GM12875 (cell line): Measurements from ENCODE around the gene CHSY3.

Source experiments
- H3K4me3 ChIP-seq: one replicate; pipeline ENCODE4 v1.5.1; 2011; ENCODE audit warnings: low read depth, low read length, control low read depth
- TF ChIP-seq, protein P1 (sequence below): IDR thresholded peaks from 2 replicates; pipeline ENCODE4 v1.5.1; 2011; ENCODE audit warnings: low read depth, mild to moderate bottlenecking, control low read depth, inconsistent platforms, low read length, moderate library complexity, borderline replicate concordance; ENCODE audit not compliant: insufficient read depth

The CHSY3 gene

DNA sequence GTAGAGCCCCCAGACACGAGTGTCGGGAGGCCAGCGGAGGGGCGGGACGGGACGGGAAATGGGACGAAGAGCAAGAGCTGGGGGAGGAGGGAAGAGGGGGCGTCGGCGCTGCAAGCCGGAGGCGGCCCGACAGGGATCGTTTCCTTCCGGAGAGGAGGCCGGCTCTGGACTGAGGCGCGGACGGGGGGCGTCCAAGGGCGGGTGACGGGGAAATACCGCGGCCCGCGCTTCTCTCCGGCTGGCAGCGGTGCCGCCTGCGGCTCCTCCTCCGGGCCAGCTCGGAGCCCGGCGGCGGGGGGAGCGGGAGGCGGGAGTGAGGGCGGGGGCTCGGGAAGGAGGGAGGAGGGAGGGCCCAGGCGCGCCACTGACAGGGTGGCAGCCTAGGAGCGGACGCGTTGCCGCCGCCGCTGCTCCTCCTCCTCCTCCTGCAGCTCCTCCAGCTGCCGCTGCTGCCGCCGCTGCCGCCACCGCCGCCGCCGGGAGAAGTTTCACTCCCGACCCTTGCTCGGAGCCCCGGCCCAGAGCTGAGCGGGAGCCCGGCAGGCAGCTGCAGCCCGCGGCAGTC, at the start of gene CHSY3:
TSS of gene CHSY3 (plus strand) at position 364 of the 565 bp plus-strand sequence.
- TF ChIP-seq, protein P1, sequence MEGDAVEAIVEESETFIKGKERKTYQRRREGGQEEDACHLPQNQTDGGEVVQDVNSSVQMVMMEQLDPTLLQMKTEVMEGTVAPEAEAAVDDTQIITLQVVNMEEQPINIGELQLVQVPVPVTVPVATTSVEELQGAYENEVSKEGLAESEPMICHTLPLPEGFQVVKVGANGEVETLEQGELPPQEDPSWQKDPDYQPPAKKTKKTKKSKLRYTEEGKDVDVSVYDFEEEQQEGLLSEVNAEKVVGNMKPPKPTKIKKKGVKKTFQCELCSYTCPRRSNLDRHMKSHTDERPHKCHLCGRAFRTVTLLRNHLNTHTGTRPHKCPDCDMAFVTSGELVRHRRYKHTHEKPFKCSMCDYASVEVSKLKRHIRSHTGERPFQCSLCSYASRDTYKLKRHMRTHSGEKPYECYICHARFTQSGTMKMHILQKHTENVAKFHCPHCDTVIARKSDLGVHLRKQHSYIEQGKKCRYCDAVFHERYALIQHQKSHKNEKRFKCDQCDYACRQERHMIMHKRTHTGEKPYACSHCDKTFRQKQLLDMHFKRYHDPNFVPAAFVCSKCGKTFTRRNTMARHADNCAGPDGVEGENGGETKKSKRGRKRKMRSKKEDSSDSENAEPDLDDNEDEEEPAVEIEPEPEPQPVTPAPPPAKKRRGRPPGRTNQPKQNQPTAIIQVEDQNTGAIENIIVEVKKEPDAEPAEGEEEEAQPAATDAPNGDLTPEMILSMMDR: no peak
- H3K4me3 ChIP-seq: no peak within 1 kb of the TSS

DNA sequence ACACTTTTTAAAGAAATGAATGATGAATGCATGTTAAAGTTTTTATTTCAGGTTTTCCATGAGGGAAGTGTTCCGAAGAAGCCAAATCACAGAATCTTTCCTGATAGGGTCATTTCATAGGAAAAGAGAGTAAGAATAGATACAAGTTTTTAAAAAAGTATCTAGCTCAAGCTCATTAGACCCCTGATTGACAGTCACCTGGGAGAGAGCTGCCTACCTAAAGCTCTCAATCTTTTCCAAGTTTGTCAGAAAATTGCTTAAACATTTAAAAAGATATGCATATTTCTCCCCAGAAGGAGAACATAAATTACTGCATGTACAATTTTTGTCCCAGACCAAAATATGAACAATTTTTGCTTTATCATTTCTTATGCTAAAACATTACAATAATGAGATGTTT, 47.9 kb upstream of the CHSY3 start:
- TF ChIP-seq, protein P1: no peak
- H3K4me3 ChIP-seq: no peak overlapping the region

DNA sequence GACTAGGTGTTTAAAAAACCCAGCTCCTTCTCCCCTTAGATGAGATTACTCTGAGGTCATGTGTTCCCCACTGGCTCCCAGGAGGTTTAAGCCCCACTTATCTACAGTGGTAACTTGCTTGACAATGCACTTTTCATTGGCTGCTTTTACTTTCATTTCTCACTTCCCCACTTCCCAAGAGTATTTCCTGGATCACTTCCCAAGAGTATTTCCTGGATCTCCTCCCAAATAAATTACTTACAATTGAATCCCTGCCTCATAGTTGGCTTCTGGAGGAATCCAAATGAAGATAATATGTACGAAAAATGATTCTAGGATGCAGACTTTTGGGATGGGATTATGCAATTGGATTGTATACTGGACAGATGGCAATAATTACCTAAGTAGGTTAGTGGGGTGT, 47.1 kb upstream of the CHSY3 start:
- no peak overlapping the region for H3K4me3 ChIP-seq
- TF ChIP-seq, protein P1: no peak

DNA sequence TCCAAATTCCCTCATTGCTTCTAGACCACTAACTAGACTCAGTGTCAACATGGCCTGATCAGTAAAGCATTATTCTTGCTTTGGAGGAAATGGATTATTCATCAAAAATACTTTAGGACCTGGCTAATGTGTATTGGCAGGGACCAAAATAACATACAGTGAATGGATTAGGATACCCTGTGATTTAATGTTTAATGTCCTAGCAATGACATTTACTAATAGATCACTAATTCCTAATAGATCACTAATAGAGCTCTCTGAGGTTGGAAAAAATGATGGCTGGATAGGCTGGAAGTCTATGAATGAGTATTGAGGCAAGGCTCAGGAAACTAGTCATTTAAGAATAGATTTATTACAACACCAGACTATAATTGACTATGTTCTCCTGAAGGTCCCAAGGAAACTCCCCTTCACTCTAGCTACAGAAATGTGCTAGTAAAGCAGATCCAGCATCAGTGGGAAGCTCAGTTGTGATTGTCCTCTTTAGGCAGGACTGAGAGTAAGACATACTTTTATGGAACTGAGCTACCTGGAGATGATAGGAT, 46.1 kb upstream of the CHSY3 start:
- TF ChIP-seq, protein P1: no peak
- H3K4me3 ChIP-seq: no peak overlapping the region

DNA sequence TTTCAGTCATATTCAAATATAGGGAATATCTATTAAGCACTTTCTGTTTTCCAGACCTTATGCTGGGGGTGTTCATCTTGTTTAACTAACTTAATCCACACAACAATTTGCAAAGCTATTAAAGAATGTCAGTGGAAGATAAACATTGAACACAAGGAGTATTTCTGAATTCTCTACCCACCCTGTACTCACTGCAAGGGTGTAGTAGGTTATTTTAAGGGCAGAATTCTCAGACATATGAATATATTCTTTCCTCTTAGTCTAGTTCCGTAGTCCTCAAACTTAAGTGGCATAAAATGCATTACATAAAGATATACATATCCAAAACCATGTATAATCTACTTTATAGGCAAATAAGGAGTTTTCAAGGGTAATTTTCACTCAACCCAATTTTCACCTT, 19.9 kb upstream of the CHSY3 start:
- TF ChIP-seq, protein P1: no peak
- H3K4me3 ChIP-seq: no peak overlapping the region

DNA sequence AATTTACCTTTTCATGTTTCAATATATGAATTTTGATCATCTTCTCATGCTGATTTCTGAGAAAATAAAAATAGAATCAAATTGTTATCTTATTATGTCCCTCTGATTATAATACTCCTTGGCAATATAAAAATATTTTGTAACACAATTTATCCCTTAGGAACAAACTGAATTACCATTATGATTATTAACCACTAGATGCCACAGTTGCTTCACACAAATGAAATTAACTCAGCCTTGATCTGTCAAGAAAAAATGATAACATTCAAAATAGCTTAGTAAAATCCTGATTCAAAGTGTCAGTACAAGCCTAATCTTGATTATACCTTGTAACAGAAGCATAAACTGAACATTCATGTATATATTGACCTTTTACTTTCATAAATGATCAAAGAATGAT, 4.8 kb upstream of the CHSY3 start:
- H3K4me3 ChIP-seq: no peak overlapping the region
- TF ChIP-seq, protein P1: no peak

DNA sequence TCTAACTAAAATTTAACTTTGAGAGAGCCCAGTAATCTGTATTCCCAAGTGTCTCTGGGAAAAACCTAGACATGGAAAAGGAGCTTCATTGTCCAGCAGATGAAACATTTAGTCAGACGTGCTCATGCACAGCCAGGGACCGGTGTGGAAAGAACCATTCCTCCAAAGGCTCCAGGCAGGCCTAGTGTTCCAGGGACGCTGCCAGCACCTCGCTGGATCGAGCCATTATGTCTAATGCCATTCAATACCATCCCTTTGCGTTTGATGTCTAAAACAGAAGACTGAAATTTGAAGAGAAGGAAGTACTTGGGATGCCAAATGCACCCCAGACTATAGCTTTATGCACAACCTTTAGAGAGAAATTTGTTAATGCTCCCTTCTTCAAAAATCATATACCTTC, 1.4 kb upstream of the CHSY3 start:
- TF ChIP-seq, protein P1: no peak

More for the DNA sequence above, 1.4 kb upstream of the CHSY3 start:
- no peak overlapping the region for H3K4me3 ChIP-seq
